Body of pancreas (tissue), 4 donors: ENCODE data around the gene TMEM187.

Experiments used
- CTCF ChIP-seq, 7 experiments: fragments of 450-650 bp in 4 of 7; fragments of 200-600 bp in 3 of 7; sonication (generic) in 3 of 7; IDR thresholded peaks; one replicate each; pipeline ENCODE4 v1.5.1; 2016 to 2019; ENCODE audit warnings: antibody characterized with exemption in 7 of 7
- POLR2A ChIP-seq, 3 donors: fragments of 450-650 bp; IDR thresholded peaks; one replicate each; pipeline ENCODE4 v1.6.1; 2016; ENCODE audit warnings: antibody characterized with exemption in 3 of 3, mild to moderate bottlenecking in 2 of 3

- TF ChIP-seq CTCF (IDR thresholded peaks at IDR 0.05): no peak
- TF ChIP-seq POLR2A (IDR thresholded peaks at IDR 0.05): no peak
Measured at GRCh38 chrX:153959649-153960048, 12.9 kb upstream of the TMEM187 start.
